ENCODE data around the gene RPL10A. TPM values are rescaled to one million over a fixed set of nuclear protein-coding genes. Genes with fewer than 3 reads are reported as not detected.
A peak's percentile ranks its signal among the peaks of the same experiment; 100 is the strongest.

RPL10A gene
- total RNA-seq, 2 experiments from 2014 or later = 2,437 to 2,507 TPM

DNA sequence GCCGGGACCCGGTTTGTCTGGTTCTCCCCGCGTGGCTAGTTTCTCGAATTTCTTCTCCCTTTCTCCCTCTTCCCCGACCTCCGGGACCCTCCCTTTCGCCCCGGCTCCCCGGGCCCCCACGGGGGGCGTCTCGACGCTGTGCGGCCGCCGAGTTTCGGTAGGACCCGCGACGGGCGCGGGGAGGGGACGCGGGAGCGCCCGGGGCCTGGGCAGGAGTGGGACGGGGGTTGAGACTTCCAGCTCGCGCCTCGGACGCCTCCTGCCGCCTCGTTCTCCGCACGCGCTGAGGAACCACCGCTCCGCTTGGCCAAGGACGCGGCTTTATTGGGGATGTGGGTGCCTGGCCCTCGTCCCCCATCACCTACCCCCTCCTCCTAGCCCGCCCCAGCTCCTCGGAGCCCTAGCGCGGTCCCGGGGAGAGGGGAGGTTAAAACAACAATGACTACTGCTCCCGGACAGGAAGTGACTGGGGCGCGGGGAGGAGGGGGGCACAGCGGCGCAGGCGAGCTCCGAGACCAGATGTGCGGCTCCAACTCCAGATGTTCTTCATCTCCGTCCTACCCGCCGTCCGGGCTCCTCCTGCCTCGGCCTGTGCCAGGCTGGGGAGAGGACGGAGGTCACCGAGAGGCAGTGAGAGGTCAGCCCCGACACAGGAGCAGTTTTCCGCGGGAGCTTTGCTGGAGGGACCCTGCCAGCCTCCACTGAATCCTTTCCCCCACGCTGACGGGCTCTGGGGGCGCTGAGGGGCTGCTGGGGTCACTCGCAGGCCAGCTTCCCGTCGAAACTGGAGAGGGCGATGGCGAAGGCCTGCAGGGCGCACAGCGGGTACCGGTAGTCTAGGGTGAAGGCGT lies 29.6 kb downstream of the RPL10A start:
- CTCF ChIA-PET = interaction anchor here (1.2 to 2.3 kb wide), 3 partner anchors 48 to 239 kb away, joined by 4 to 9 read pairs (median 4); partner anchors contain the start of gene ARMC12
- peak overlapping the region; percentile 77 for H3K4me3 Mint-ChIP-seq
- H3K27me3 Mint-ChIP-seq (ENCODE audit: low read depth) = peaks cover 6% of the 10 kb centered on the region
- peak; percentile 69 for DNase-seq
- peak overlapping the region; percentile 67 for H3K27ac Mint-ChIP-seq
- H3K36me3 Mint-ChIP-seq (ENCODE audit: low read depth) = no peaks in the 10 kb centered on the region
- H3K9me3 Mint-ChIP-seq = no peaks in the 10 kb centered on the region
- intact Hi-C loops (cut with micrococcal nuclease) = no loop called here
- H3K4me1 Mint-ChIP-seq (ENCODE audit: low read depth) = peaks cover 14% of the 10 kb centered on the region

DNA sequence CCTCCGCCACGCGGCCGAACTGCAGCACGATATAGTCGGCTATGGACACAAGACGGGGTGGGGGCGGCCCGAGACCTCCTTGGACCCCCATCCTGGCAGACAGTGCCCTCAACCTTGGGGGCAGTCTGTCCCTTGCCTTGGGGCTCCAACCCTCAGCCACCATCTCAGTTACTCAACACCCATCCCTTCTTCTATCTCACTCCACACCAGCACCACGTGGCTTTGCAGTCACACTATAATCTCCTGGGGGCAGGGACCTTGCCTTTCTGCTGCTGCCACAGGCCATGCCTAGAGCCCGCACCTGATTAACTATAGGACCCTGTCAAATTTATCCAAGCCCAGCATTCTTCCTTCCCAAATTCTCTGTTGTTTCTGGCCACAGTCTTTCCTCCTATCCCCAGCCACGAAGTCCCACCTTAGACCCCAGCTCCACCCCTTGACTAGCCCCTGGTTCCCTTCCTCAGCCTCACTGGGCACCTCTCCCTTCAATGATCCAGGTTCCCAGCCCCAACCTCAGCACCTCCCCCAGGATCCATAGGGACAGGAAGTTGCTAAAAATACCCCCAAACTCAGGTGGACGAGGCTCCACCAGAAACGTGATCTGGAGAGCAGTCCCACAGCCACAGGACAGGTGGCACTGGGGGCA lies 30.3 kb downstream of the RPL10A start:
- Mint-ChIP-seq H3K4me3 (peak overlapping the region; percentile 77), H3K9me3 (no peaks in the 10 kb centered on the region), H3K4me1 (ENCODE audit: low read depth) (peaks cover 14% of the 10 kb centered on the region), H3K27me3 (ENCODE audit: low read depth) (peaks cover 10% of the 10 kb centered on the region), H3K27ac (no peak overlapping the region), H3K36me3 (ENCODE audit: low read depth) (no peaks in the 10 kb centered on the region)
- DNase-seq = no peak
- intact Hi-C loops (cut with micrococcal nuclease) = no loop called here
- CTCF ChIA-PET = interaction anchor here (1.2 to 2.3 kb wide), 3 partner anchors 49 to 238 kb away, joined by 4 to 9 read pairs (median 4); partner anchors contain the start of gene ARMC12

- Mint-ChIP-seq H3K4me3 (no peak overlapping the region), H3K4me1 (ENCODE audit: low read depth) (peaks cover 11% of the 10 kb centered on the region), H3K27ac (no peak overlapping the region), H3K27me3 (ENCODE audit: low read depth) (peaks cover 10% of the 10 kb centered on the region), H3K9me3 (no peaks in the 10 kb centered on the region), H3K36me3 (ENCODE audit: low read depth) (no peaks in the 10 kb centered on the region)
- intact Hi-C loops (cut with micrococcal nuclease) = no loop called here
- CTCF ChIA-PET = interaction anchor here (0.7 kb wide), 1 partner anchor 23 kb away, joined by 3 read pairs; no protein-coding TSS in a partner anchor
- no peak for DNase-seq
These were observed 31.2 kb downstream of the RPL10A start for GRCh38 chr6:35499372-35499771.

- intact Hi-C loops (cut with micrococcal nuclease) = no loop called here
- CTCF ChIA-PET = interaction anchor here (0.6 kb wide), 2 partner anchors 28 to 294 kb away, joined by 3 to 4 read pairs; no protein-coding TSS in a partner anchor
- Mint-ChIP-seq H3K36me3 (ENCODE audit: low read depth) (no peaks in the 10 kb centered on the region), H3K4me3 (no peak overlapping the region), H3K27me3 (ENCODE audit: low read depth) (peaks cover 10% of the 10 kb centered on the region), H3K27ac (no peak overlapping the region), H3K9me3 (no peaks in the 10 kb centered on the region), H3K4me1 (ENCODE audit: low read depth) (peaks cover 4% of the 10 kb centered on the region)
- DNase-seq = no peak
These were observed 32.6 kb downstream of the RPL10A start for GRCh38 chr6:35500782-35501181.

DNA sequence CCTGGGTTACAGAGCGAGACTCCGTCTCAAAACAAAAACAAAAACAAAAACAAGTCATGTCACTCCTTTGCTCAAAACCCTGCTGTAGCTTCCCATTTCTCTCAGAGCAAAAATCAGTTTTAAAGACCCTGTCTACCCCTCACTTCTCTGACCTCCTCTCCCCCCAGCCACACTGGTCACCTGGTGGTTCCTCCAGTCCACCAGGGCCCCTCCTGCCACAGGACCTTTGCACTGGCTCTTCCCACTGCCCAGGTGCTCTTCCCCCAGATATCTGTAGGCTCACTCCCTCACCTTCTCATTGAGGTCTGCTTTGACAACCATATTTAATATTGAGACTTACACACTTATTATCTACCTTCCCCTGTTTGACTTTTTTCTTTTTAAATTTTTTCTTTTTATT lies 33.6 kb downstream of the RPL10A start:
- no peak for DNase-seq
- CTCF ChIA-PET = interaction anchor here (0.6 kb wide), 1 partner anchor 1758 kb away, joined by 3 read pairs; no protein-coding TSS in a partner anchor
- no peak overlapping the region for H3K4me3 Mint-ChIP-seq
- intact Hi-C loops (cut with micrococcal nuclease) = no loop called here
- H3K4me1 Mint-ChIP-seq (ENCODE audit: low read depth) = peaks cover 4% of the 10 kb centered on the region
- peaks cover 10% of the 10 kb centered on the region for H3K27me3 Mint-ChIP-seq (ENCODE audit: low read depth)
- no peaks in the 10 kb centered on the region for H3K36me3 Mint-ChIP-seq (ENCODE audit: low read depth)
- no peaks in the 10 kb centered on the region for H3K9me3 Mint-ChIP-seq
- no peak overlapping the region for H3K27ac Mint-ChIP-seq

- H3K4me1 Mint-ChIP-seq (ENCODE audit: low read depth) = peaks cover 3% of the 10 kb centered on the region
- H3K9me3 Mint-ChIP-seq = no peaks in the 10 kb centered on the region
- no peak for DNase-seq
- peaks cover 7% of the 10 kb centered on the region for H3K27me3 Mint-ChIP-seq (ENCODE audit: low read depth)
- no peak overlapping the region for H3K27ac Mint-ChIP-seq
- CTCF ChIA-PET = interaction anchor here (0.6 kb wide), 1 partner anchor 21 kb away, joined by 3 read pairs; no protein-coding TSS in a partner anchor
- no peaks in the 10 kb centered on the region for H3K36me3 Mint-ChIP-seq (ENCODE audit: low read depth)
- H3K4me3 Mint-ChIP-seq = no peak overlapping the region
- intact Hi-C loops (cut with micrococcal nuclease) = no loop called here
These were observed 35.3 kb downstream of the RPL10A start for GRCh38 chr6:35503534-35503933.

DNA sequence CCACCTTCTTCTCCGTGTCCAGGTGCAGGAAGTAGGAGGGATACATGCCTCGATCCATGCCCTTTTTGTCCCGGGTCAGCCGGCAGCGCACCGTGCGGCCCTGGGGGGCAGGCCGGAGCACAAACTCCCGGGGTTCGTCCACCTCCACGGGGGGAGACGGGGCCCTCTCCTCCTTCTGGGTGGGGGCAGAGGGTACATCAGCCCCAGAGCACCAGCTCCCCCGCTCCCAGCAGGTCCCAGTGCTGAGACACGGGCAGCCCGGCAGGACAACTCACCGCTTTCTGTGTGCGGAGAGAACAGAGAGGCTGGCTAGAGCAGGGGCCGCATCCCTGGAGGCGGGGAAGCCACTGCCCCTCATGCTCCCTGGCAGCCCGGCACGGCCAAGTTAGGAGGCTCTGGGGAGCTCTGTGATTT lies 37.8 kb downstream of the RPL10A start:
- Mint-ChIP-seq H3K36me3 (ENCODE audit: low read depth) (no peaks in the 10 kb centered on the region), H3K27ac (no peak overlapping the region), H3K9me3 (no peaks in the 10 kb centered on the region), H3K27me3 (ENCODE audit: low read depth) (peaks cover 8% of the 10 kb centered on the region), H3K4me3 (no peak overlapping the region), H3K4me1 (ENCODE audit: low read depth) (no peaks in the 10 kb centered on the region)
- intact Hi-C loops (cut with micrococcal nuclease) = no loop called here
- CTCF ChIA-PET = no interaction called here
- DNase-seq = no peak

- no peak overlapping the region for H3K4me3 Mint-ChIP-seq
- CTCF ChIA-PET = no interaction called here
- intact Hi-C loops (cut with micrococcal nuclease) = no loop called here
- H3K4me1 Mint-ChIP-seq (ENCODE audit: low read depth) = no peaks in the 10 kb centered on the region
- H3K27ac Mint-ChIP-seq = no peak overlapping the region
- no peaks in the 10 kb centered on the region for H3K9me3 Mint-ChIP-seq
- peaks cover 11% of the 10 kb centered on the region for H3K27me3 Mint-ChIP-seq (ENCODE audit: low read depth)
- DNase-seq = no peak
- H3K36me3 Mint-ChIP-seq (ENCODE audit: low read depth) = no peaks in the 10 kb centered on the region
These were observed 38.3 kb downstream of the RPL10A start for GRCh38 chr6:35506536-35506935.

DNA sequence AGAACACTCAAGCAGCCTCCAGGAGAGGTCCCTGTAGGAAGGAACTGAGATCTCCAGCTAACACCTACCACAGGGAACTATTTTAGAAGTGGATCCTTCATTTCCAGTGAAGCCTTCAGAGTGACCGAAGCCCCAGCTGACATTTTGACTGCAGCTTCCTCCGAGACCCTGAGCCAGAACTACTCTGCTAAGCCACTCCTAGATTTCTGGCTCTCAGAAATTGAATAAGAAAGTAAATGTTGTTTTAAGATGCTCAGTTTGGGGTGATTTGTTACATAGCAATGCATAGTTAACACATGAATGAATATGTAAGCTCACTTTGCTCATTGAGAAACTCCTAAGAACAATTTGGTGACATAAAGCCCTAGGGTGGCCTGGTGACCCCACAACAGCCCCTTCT lies 39.0 kb downstream of the RPL10A start:
- H3K9me3 Mint-ChIP-seq = no peaks in the 10 kb centered on the region
- no peak overlapping the region for H3K27ac Mint-ChIP-seq
- peaks cover 11% of the 10 kb centered on the region for H3K27me3 Mint-ChIP-seq (ENCODE audit: low read depth)

GRCh38 chr6:35508027-35508426 lies 39.8 kb downstream of the RPL10A start:
- Mint-ChIP-seq H3K4me3 (no peak overlapping the region), H3K4me1 (ENCODE audit: low read depth) (no peaks in the 10 kb centered on the region), H3K27me3 (ENCODE audit: low read depth) (peaks cover 11% of the 10 kb centered on the region), H3K36me3 (ENCODE audit: low read depth) (no peaks in the 10 kb centered on the region), H3K27ac (no peak overlapping the region), H3K9me3 (no peaks in the 10 kb centered on the region)
- DNase-seq = no peak
- CTCF ChIA-PET = interaction anchor here (1.2 to 1.9 kb wide), 2 partner anchors 13 to 14 kb away, joined by 4 to 5 read pairs; no protein-coding TSS in a partner anchor
- intact Hi-C loops (cut with micrococcal nuclease) = no loop called here

More for the DNA sequence above, 39.0 kb downstream of the RPL10A start:
- CTCF ChIA-PET = interaction anchor here (1.9 kb wide), 1 partner anchor 15 kb away, joined by 5 read pairs; no protein-coding TSS in a partner anchor
- Mint-ChIP-seq H3K4me1 (ENCODE audit: low read depth) (no peaks in the 10 kb centered on the region), H3K4me3 (no peak overlapping the region), H3K36me3 (ENCODE audit: low read depth) (no peaks in the 10 kb centered on the region)
- intact Hi-C loops (cut with micrococcal nuclease) = no loop called here
- DNase-seq = no peak

DNA sequence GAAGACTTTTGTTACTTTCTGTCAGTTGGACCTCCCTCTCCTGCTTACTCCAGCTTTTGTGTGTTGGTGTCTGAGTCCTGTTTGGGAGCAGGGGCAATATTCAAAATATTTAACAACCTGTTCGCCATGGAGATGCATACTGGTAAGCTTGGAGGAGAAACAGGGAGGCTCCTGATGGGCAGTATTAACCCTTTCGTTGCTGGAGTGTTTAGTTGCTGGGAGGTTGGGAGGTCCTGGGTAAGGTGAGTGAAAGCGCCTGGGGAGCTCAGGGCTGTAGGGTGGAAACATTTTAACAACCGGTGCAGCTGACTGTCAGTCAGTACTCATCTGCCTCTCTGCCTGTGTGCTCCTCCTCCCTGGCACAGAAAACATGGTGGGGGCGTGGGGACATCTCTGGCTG lies 40.3 kb downstream of the RPL10A start:
- peaks cover 7% of the 10 kb centered on the region for H3K27me3 Mint-ChIP-seq (ENCODE audit: low read depth)
- H3K27ac Mint-ChIP-seq = no peak overlapping the region
- H3K4me3 Mint-ChIP-seq = no peak overlapping the region
- CTCF ChIA-PET = interaction anchor here (1.2 to 1.9 kb wide), 2 partner anchors 13 to 14 kb away, joined by 4 to 5 read pairs; no protein-coding TSS in a partner anchor
- intact Hi-C loops (cut with micrococcal nuclease) = no loop called here
- no peaks in the 10 kb centered on the region for H3K9me3 Mint-ChIP-seq
- H3K36me3 Mint-ChIP-seq (ENCODE audit: low read depth) = no peaks in the 10 kb centered on the region
- DNase-seq = no peak
- no peaks in the 10 kb centered on the region for H3K4me1 Mint-ChIP-seq (ENCODE audit: low read depth)

DNA sequence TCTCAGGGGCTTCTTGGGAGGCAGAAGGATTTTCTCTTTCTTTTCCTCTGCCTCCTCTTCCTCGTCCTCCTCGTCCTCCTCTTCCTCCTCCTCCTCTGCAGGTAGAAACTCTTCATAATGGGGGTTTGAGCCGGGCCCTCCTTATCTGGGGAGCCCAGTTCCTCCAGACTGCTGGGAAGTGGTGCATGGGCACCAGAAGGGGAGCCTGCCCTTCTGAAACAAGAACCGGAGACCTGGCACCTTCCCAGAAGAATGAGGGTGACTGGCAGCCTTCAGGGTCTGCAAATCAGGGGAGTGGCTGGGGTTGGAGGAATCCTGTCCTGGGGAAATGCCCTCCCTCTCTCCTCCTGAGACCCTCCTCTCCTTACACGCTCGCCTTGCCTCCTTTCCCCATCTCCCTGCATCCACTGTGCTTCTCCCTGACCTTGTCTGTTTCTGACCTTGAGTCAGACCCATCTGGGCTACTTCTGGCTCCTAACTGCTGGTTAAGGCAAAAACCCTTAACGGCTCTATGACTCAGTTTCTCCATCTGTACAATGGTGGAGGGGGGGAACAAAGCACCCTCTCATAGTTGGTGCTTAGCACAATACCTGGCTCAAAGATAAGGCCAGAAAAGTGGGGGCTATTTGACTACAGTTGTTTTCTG lies 42.8 kb downstream of the RPL10A start:
- peaks cover 7% of the 10 kb centered on the region for H3K27me3 Mint-ChIP-seq (ENCODE audit: low read depth)
- H3K36me3 Mint-ChIP-seq (ENCODE audit: low read depth) = no peaks in the 10 kb centered on the region
- H3K4me3 Mint-ChIP-seq = no peak overlapping the region
- CTCF ChIA-PET = interaction anchor here (1.2 kb wide), 1 partner anchor 12 kb away, joined by 3 read pairs; no protein-coding TSS in a partner anchor
- DNase-seq = no peak
- H3K27ac Mint-ChIP-seq = no peak overlapping the region
- no peaks in the 10 kb centered on the region for H3K9me3 Mint-ChIP-seq
- H3K4me1 Mint-ChIP-seq (ENCODE audit: low read depth) = no peaks in the 10 kb centered on the region
- intact Hi-C loops (cut with micrococcal nuclease) = no loop called here
